Activated T-cell treated with anti-CD3 and anti-CD28 coated beads for 4 hours (primary cell): ENCODE results near the gene ANTXR2.

Experiments
- DNase-seq: peaks from one replicate; pipeline ENCODE4 v3.0.0-alpha.2; 2020

ANTXR2 gene

GRCh38 chr4:80091688-80092087 lies 18.7 kb upstream of the ANTXR2 start:
- no peak for DNase-seq

GRCh38 chr4:80091184-80091583 lies 18.2 kb upstream of the ANTXR2 start:
- DNase-seq = no peak

GRCh38 chr4:80090090-80090489 lies 17.1 kb upstream of the ANTXR2 start:
- DNase-seq = no peak

- no peak for DNase-seq
Measured at GRCh38 chr4:80088471-80088870, 15.4 kb upstream of the ANTXR2 start.

- DNase-seq = no peak
Measured at GRCh38 chr4:80086296-80086695, 13.3 kb upstream of the ANTXR2 start.

- DNase-seq = no peak
Measured at GRCh38 chr4:80085081-80085480, 12.1 kb upstream of the ANTXR2 start.

- no peak for DNase-seq
Measured at GRCh38 chr4:80082693-80083092, 9.7 kb upstream of the ANTXR2 start.

- no peak for DNase-seq
Measured at GRCh38 chr4:80081566-80081965, 8.5 kb upstream of the ANTXR2 start.

- no peak for DNase-seq
Measured at GRCh38 chr4:80079255-80079923, 6.4 kb upstream of the ANTXR2 start.

GRCh38 chr4:80078346-80079092 lies 5.5 kb upstream of the ANTXR2 start:
- no peak for DNase-seq

GRCh38 chr4:80077639-80078038 lies 4.6 kb upstream of the ANTXR2 start:
- no peak for DNase-seq

- DNase-seq = no peak
Measured at GRCh38 chr4:80076681-80077080, 3.7 kb upstream of the ANTXR2 start.

GRCh38 chr4:80075995-80076675 lies 3.1 kb upstream of the ANTXR2 start:
- DNase-seq = no peak

GRCh38 chr4:80074651-80075050 lies 1.6 kb upstream of the ANTXR2 start:
- DNase-seq = no peak

GRCh38 chr4:80074069-80074468 lies 1.0 kb upstream of the ANTXR2 start:
- DNase-seq = no peak

- DNase-seq = no peak
Measured at GRCh38 chr4:80073473-80074008, 512 bp upstream of the ANTXR2 start.

- DNase-seq = peak; percentile 50
Measured at GRCh38 chr4:80072228-80072743, 743 bp downstream of the ANTXR2 start.

- no peak for DNase-seq
Measured at GRCh38 chr4:80071604-80072227, 1.3 kb downstream of the ANTXR2 start.

GRCh38 chr4:80070880-80071603 lies 2.0 kb downstream of the ANTXR2 start:
- DNase-seq = no peak

GRCh38 chr4:80069837-80070731 lies 2.9 kb downstream of the ANTXR2 start:
- DNase-seq = no peak
